Fibroblast of the aortic adventitia (primary cell): Measurements from ENCODE around the gene MCEMP1. TPM values are rescaled to one million over a fixed set of nuclear protein-coding genes. Genes with fewer than 3 reads are reported as not detected.
A peak's percentile ranks its signal among the peaks of the same experiment; 100 is the strongest.

Source experiments
- DNase-seq: peaks from one replicate; pipeline ENCODE4 v3.0.0-alpha.2; 2010; ENCODE audit warnings: low read depth
- H3K4me3 ChIP-seq: 2 replicates; pipeline ENCODE4 v1.5.1; 2011; ENCODE audit warnings: low read depth, mild to moderate bottlenecking, control low read depth, low read length, moderate library complexity
- total RNA-seq: library from RNA; depleted of rRNA; stranded (reverse); fragments of >200 nt; gene quantifications from 2 replicates; pipeline ENCODE4 v1.2.3, GENCODE V29; 2012; ENCODE audit warnings: low replicate concordance
- TF ChIP-seq, protein P1 (sequence below): IDR thresholded peaks from 2 replicates; pipeline ENCODE4 v1.5.1; 2011; ENCODE audit warnings: mild to moderate bottlenecking, low read length, control low read depth, inconsistent platforms; ENCODE audit not compliant: insufficient read depth

MCEMP1 gene
- total RNA-seq, 1 donor = not detected

DNA sequence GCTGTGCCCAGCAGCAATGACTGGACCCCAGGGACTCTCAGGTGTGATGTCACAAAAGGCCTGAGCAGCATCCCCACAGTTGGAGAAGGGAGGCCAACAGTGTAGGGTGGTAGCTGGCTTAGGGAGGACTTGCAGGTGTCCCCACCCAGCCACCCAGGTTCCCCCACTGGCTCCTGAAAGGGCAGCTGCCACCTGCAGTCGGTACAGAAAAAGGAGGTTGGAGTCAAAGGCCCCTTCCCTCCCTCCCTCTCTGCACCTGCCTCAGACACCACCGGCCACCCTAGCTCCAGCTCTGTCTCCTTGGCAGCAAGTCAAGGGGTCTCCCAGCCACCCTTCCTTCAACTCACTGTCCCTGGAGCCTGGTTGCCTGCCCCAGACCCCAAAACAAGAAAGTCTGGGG is 43.2 kb upstream of the MCEMP1 start, which contains the start of gene PCP2:
Gene PCP2 (minus strand): TSS at position 22 of the 400 bp plus-strand sequence. CDS start 262 bp downstream, outside the sequence.
- TF ChIP-seq, protein P1, sequence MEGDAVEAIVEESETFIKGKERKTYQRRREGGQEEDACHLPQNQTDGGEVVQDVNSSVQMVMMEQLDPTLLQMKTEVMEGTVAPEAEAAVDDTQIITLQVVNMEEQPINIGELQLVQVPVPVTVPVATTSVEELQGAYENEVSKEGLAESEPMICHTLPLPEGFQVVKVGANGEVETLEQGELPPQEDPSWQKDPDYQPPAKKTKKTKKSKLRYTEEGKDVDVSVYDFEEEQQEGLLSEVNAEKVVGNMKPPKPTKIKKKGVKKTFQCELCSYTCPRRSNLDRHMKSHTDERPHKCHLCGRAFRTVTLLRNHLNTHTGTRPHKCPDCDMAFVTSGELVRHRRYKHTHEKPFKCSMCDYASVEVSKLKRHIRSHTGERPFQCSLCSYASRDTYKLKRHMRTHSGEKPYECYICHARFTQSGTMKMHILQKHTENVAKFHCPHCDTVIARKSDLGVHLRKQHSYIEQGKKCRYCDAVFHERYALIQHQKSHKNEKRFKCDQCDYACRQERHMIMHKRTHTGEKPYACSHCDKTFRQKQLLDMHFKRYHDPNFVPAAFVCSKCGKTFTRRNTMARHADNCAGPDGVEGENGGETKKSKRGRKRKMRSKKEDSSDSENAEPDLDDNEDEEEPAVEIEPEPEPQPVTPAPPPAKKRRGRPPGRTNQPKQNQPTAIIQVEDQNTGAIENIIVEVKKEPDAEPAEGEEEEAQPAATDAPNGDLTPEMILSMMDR = no peak
- H3K4me3 ChIP-seq = no peak within 1 kb of the TSS
- no peak for DNase-seq

DNA sequence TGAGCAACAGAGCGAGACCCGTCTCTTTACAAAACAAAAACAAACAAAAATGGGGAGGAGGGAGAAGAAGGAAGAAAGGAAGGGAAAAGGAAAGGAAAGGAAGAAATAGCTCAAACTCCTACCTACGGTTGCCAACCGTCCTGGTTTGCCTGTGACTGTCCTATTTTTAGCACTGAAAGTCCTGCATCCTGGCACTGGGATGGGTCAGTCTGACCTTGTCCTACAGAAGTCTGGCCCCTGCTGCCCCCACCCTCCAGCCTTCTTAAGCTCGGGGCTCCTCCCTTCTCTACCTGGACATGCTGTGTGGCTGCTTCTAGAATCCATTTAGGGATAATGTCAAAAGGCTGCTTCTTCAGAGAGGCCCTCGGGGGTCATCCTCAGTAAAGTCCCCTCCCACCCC is 41.2 kb upstream of the MCEMP1 start:
- no peak overlapping the region for H3K4me3 ChIP-seq
- TF ChIP-seq, protein P1 = no peak
- no peak for DNase-seq

DNA sequence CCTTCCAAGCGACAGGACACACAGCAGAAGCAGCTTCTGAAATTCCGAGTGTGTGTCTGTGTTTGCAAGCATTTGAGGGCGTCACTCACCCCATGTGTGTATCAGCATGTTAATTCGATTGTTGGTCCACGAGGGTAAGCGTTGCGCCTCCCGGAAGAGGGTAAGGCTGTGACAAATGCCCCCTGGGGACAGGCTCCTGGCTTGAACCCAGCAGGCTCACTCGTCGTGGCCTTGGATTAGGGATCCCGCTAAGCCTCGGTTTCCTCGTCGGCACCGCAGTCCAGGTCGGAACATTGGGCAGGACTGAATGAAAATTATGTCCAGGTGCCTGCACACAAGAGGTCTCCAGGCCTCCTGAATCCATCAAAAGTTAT is 40.6 kb upstream of the MCEMP1 start:
- no peak overlapping the region for H3K4me3 ChIP-seq
- TF ChIP-seq, protein P1 = no peak
- no peak for DNase-seq

GRCh38 chr19:7636691-7637373 is 40.1 kb upstream of the MCEMP1 start, which contains the start of gene STXBP2:
Gene STXBP2 (plus strand): TSS chr19:7637110. CDS start chr19:7637150, 40 bp downstream.
- DNase-seq = no peak
- TF ChIP-seq, protein P1 = no peak
- H3K4me3 ChIP-seq = peak within 1 kb of the TSS; percentile 49

- no peak for DNase-seq
- H3K4me3 ChIP-seq = peak overlapping the region; percentile 48
- TF ChIP-seq, protein P1 = no peak
Observed at GRCh38 chr19:7637374-7638256, 39.3 kb upstream of the MCEMP1 start.

DNA sequence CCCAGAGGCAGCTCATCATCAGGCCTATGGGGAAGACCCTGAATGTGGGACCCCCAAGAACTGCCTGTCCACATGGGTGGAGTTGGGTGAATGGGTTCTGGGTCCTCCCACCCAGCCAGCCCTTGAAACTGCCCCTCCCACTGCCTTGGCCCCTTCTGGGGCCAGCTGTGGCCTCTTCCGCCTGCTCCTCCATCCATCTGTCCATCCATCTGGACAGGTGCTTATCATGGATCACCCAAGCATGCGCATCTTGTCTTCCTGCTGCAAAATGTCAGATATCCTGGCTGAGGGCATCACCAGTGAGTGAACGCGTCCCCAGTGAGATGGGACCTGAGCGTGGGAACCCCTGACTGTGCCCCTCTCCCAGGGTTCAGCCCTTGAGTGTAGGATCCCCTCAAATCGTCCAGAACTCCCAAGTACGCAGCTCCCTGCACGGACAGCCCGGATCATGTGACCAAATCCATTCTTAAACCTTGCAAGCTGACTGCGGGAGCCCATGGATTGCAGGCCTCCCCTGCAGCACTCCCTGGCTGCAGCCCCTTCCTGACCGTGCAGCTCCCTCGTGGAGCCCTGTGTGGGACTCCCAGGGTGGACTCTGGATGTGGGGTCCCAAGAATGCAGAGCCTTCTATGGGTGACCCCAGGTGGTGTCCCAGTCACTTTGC is 38.0 kb upstream of the MCEMP1 start:
- DNase-seq = no peak
- H3K4me3 ChIP-seq = no peak overlapping the region
- TF ChIP-seq, protein P1 = no peak
